Neural cell (in vitro differentiated cells): ENCODE measurements around the gene L3MBTL1. TPM values are rescaled to one million over a fixed set of nuclear protein-coding genes. Genes with fewer than 3 reads are reported as not detected.

ENCODE experiments used
- H2AFZ ChIP-seq: fragments of 200-600, 300-800 bp; sonication (generic), shearing (Covaris generic); 2 replicates; pipeline ENCODE4 v1.6.0; 2014; ENCODE audit warnings: low read depth, mild to moderate bottlenecking, antibody characterized with exemption, low read length, moderate library complexity
- H3F3A ChIP-seq: fragments of 200-600 bp; shearing (Covaris generic); 2 replicates; pipeline ENCODE4 v1.6.1; 2016; ENCODE audit warnings: mild to moderate bottlenecking, moderate library complexity, mixed read lengths, antibody characterized with exemption, low read length; ENCODE audit not compliant: insufficient read depth, poor library complexity, severe bottlenecking
- H3K27ac ChIP-seq: fragments of 200-600, 300-800 bp; sonication (generic), shearing (Covaris generic); 2 replicates; pipeline ENCODE4 v1.5.1; 2014; ENCODE audit warnings: mild to moderate bottlenecking, low read length, moderate library complexity
- H3K27me3 ChIP-seq: fragments of 300-800, 200-600 bp; sonication (generic), shearing (Covaris generic); 2 replicates; pipeline ENCODE4 v1.6.0; 2014; ENCODE audit warnings: mild to moderate bottlenecking, low read depth, low read length, moderate library complexity; ENCODE audit not compliant: insufficient read depth
- H3K36me3 ChIP-seq: fragments of 300-800, 200-600 bp; sonication (generic), shearing (Covaris generic); 2 replicates; pipeline ENCODE4 v1.5.1; 2014; ENCODE audit warnings: mild to moderate bottlenecking, antibody characterized with exemption, low read length, moderate library complexity; ENCODE audit not compliant: insufficient read depth
- H3K4me2 ChIP-seq: fragments of 300-800, 200-600 bp; sonication (generic), shearing (Covaris generic); 2 replicates; pipeline ENCODE4 v1.6.0; 2014; ENCODE audit warnings: mild to moderate bottlenecking, low read length
- H3K4me3 ChIP-seq: fragments of 300-800, 200-600 bp; sonication (generic), shearing (Covaris generic); 2 replicates; pipeline ENCODE4 v1.5.1; 2014; ENCODE audit warnings: mild to moderate bottlenecking, low read length, moderate library complexity
- H3K79me2 ChIP-seq: fragments of 200-600 bp; shearing (Covaris generic); replicated peaks from 2 replicates; pipeline ENCODE4 v1.6.0; 2014; ENCODE audit warnings: mild to moderate bottlenecking, low read length, moderate library complexity; ENCODE audit not compliant: insufficient read depth
- H3K9ac ChIP-seq: fragments of 300-800, 200-600 bp; sonication (generic), shearing (Covaris generic); 2 replicates; pipeline ENCODE4 v1.6.1; 2016; ENCODE audit warnings: mild to moderate bottlenecking, low read length, mixed read lengths
- H3K9me2 ChIP-seq: fragments of 200-600 bp; shearing (Covaris generic); 2 replicates; pipeline ENCODE4 v1.6.1; 2016; ENCODE audit warnings: mild to moderate bottlenecking, low read length, mixed read lengths; ENCODE audit not compliant: insufficient read depth
- H3K9me3 ChIP-seq: fragments of 200-600, 300-800 bp; sonication (generic), shearing (Covaris generic); 2 replicates; pipeline ENCODE4 v1.6.1; 2016; ENCODE audit warnings: mild to moderate bottlenecking, mixed run types, low read length, moderate library complexity, mixed read lengths
- H4K20me1 ChIP-seq: fragments of 200-600 bp; shearing (Covaris generic); 2 replicates; pipeline ENCODE4 v1.6.1; 2016; ENCODE audit warnings: mild to moderate bottlenecking, mixed run types; ENCODE audit not compliant: insufficient read depth
- CTCF ChIP-seq: fragments of 450-650 bp; IDR thresholded peaks from 2 replicates; pipeline ENCODE4 v1.5.1; 2014; ENCODE audit warnings: antibody characterized with exemption, mild to moderate bottlenecking, moderate library complexity; ENCODE audit not compliant: poor library complexity, severe bottlenecking
- EP300 ChIP-seq: fragments of 450-650 bp; conservative IDR thresholded peaks from 2 replicates; pipeline ENCODE4 v1.6.1; 2014; ENCODE audit warnings: antibody characterized with exemption, mild to moderate bottlenecking, moderate library complexity; ENCODE audit not compliant: poor library complexity, severe bottlenecking
- EZH2 ChIP-seq: fragments of 200-600, 300-800 bp; shearing (Covaris generic), sonication (generic); IDR thresholded peaks from 2 replicates; pipeline ENCODE4 v1.6.1; 2014; ENCODE audit warnings: antibody characterized with exemption, low read length, borderline replicate concordance, mild to moderate bottlenecking; ENCODE audit not compliant: insufficient read depth, poor library complexity, severe bottlenecking
- MXI1 ChIP-seq: fragments of 450-650 bp; conservative IDR thresholded peaks from 2 replicates; pipeline ENCODE4 v1.6.1; 2014; ENCODE audit warnings: antibody characterized with exemption, mild to moderate bottlenecking; ENCODE audit not compliant: poor library complexity, severe bottlenecking
- POLR2AphosphoS5 ChIP-seq: IDR thresholded peaks from 2 replicates; pipeline ENCODE4 v1.6.1; 2012
- RAD21 ChIP-seq: fragments of 450-650 bp; conservative IDR thresholded peaks from 2 replicates; pipeline ENCODE4 v1.6.1; 2014; ENCODE audit warnings: antibody characterized with exemption, mild to moderate bottlenecking, moderate library complexity
- SMC3 ChIP-seq: fragments of 450-650 bp; conservative IDR thresholded peaks from 2 replicates; pipeline ENCODE4 v1.6.1; 2014; ENCODE audit warnings: antibody characterized with exemption, mild to moderate bottlenecking, moderate library complexity; ENCODE audit not compliant: poor library complexity
- TAF1 ChIP-seq: IDR thresholded peaks from 2 replicates; pipeline ENCODE4 v1.6.1; 2012; ENCODE audit warnings: low read depth
- polyA plus RNA-seq: library from polyadenylated mRNA; depleted of rRNA; stranded (reverse); fragments of >200 nt; gene quantifications from 2 replicates; pipeline ENCODE4 v1.2.3, GENCODE V29; 2014
- TF ChIP-seq, protein P1 (sequence below): IDR thresholded peaks from 2 replicates; pipeline ENCODE4 v1.6.1; 2012; ENCODE audit warnings: borderline replicate concordance

L3MBTL1 gene
- polyA plus RNA-seq, 1 donor from 2014 or later, result 22.0 TPM

DNA sequence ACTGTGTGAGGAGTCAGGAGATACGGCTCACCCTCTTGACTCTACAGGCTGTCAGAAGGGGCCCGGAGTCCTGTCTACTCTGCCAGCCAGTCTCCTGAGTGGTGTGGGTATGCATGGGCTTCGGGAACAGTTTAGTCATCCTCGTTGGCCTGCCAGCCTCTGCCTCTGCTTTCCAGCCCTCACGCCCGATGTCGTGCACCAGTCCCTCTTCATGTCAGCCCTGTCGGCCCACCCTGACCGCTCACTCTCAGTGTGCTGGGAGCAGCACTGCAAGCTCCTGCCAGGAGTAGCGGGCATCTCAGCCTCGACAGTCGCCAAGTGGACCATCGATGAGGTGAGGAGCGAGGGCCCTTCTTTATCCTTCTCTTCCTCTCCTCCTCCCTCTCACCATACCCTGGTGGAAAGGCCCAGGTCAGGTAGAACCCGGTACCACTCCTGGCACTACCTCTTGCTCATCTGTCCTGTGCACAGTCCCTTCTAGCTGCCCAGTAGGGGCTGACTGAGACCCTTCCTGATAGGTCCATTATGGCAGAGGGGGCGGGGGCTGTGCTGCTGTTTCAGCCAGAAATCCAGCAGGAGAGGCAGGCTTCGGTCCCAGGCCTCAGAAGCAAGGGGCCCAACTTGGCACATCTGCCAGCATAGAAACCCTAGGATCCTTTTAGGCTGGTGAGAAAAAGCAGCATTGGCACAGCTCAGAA lies 32.6 kb downstream of the L3MBTL1 start:
- no peak for TF ChIP-seq RAD21
- no peak for TF ChIP-seq POLR2AphosphoS5
- TF ChIP-seq SMC3, result no peak
- TF ChIP-seq EZH2, result no peak
- no peak for TF ChIP-seq CTCF
- TF ChIP-seq TAF1, result no peak
- TF ChIP-seq, protein P1, sequence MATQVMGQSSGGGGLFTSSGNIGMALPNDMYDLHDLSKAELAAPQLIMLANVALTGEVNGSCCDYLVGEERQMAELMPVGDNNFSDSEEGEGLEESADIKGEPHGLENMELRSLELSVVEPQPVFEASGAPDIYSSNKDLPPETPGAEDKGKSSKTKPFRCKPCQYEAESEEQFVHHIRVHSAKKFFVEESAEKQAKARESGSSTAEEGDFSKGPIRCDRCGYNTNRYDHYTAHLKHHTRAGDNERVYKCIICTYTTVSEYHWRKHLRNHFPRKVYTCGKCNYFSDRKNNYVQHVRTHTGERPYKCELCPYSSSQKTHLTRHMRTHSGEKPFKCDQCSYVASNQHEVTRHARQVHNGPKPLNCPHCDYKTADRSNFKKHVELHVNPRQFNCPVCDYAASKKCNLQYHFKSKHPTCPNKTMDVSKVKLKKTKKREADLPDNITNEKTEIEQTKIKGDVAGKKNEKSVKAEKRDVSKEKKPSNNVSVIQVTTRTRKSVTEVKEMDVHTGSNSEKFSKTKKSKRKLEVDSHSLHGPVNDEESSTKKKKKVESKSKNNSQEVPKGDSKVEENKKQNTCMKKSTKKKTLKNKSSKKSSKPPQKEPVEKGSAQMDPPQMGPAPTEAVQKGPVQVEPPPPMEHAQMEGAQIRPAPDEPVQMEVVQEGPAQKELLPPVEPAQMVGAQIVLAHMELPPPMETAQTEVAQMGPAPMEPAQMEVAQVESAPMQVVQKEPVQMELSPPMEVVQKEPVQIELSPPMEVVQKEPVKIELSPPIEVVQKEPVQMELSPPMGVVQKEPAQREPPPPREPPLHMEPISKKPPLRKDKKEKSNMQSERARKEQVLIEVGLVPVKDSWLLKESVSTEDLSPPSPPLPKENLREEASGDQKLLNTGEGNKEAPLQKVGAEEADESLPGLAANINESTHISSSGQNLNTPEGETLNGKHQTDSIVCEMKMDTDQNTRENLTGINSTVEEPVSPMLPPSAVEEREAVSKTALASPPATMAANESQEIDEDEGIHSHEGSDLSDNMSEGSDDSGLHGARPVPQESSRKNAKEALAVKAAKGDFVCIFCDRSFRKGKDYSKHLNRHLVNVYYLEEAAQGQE, result no peak
- no peak for TF ChIP-seq MXI1
- no peak for TF ChIP-seq EP300
- H3K9me3 ChIP-seq, result no peaks in the 10 kb centered on the region
- H3K27ac ChIP-seq, result no peak overlapping the region
- H3K4me2 ChIP-seq, result no peak overlapping the region
- H3K27me3 ChIP-seq, result no peaks in the 10 kb centered on the region
- no peaks in the 10 kb centered on the region for H3K36me3 ChIP-seq
- H3K9me2 ChIP-seq, result no peaks in the 10 kb centered on the region
- H3K4me3 ChIP-seq, result no peak overlapping the region
- no peak overlapping the region for H2AFZ ChIP-seq
- H3K9ac ChIP-seq, result no peak overlapping the region
- no peaks in the 10 kb centered on the region for H3F3A ChIP-seq
- H3K79me2 ChIP-seq, result no peaks in the 10 kb centered on the region
- H4K20me1 ChIP-seq, result no peaks in the 10 kb centered on the region

DNA sequence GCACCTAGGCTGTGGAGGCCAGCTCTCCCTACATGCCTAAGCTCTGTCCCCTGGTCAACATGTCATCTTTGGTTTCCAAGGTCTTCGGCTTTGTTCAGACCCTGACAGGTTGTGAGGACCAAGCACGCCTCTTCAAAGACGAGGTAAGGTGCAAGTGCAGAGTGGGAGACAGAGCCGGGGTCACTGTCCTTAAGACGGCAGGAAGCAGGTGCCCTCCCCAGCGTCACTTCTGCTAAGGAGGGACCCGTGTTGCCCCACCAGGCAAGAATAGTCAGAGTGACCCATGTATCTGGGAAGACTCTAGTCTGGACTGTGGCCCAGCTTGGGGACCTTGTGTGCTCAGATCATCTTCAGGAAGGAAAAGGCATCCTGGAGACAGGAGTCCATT lies 33.2 kb downstream of the L3MBTL1 start:
- H3K9me2 ChIP-seq, result no peaks in the 10 kb centered on the region
- H3K9ac ChIP-seq, result no peak overlapping the region
- H3F3A ChIP-seq, result no peaks in the 10 kb centered on the region
- no peak overlapping the region for H3K4me3 ChIP-seq
- TF ChIP-seq, protein P1, result no peak
- TF ChIP-seq CTCF (no peak), RAD21 (no peak)
- H2AFZ ChIP-seq, result no peak overlapping the region
- H4K20me1 ChIP-seq, result no peaks in the 10 kb centered on the region
- H3K27ac ChIP-seq, result no peak overlapping the region
- no peaks in the 10 kb centered on the region for H3K9me3 ChIP-seq
- no peak overlapping the region for H3K4me2 ChIP-seq
- H3K79me2 ChIP-seq, result no peaks in the 10 kb centered on the region
- no peaks in the 10 kb centered on the region for H3K36me3 ChIP-seq
- H3K27me3 ChIP-seq, result no peaks in the 10 kb centered on the region
